Panc1 (cell line): ENCODE data around the gene ADGRA1. TPM values are rescaled to one million over a fixed set of nuclear protein-coding genes. Genes with fewer than 3 reads are reported as not detected.

Experiments used
- ATAC-seq: fragments of 200-7000 bp; cut with Tn5 transposase; 2 replicates; pipeline ENCODE4 v1.9.1; 2020; ENCODE audit warnings: mild to moderate bottlenecking, moderate library complexity
- BruUV-seq: library from RNA; stranded (reverse); fragments of 400-500 nt; replicated peaks from 2 replicates; lab custom pipeline; 2021; lab: Mats Ljungman, UMichigan
- CTCF ChIA-PET: fragments of 300-600 bp; sonication (Branson Sonifier 250); formaldehyde crosslinking; loops from one replicate; lab custom pipeline; 2022; ENCODE audit warnings: antibody characterized with exemption; lab: Charles Lee
- POLR2A ChIA-PET: fragments of 300-600 bp; sonication (Branson Sonifier 250); formaldehyde crosslinking; loops from one replicate; lab custom pipeline; 2022; ENCODE audit warnings: antibody characterized with exemption; lab: Charles Lee
- DNase-seq: peaks from one replicate; pipeline ENCODE4 v3.0.0-alpha.2; 2010; ENCODE audit warnings: low read depth, low spot score
- H3K27ac ChIP-seq: 2 replicates; pipeline ENCODE4 v1.5.1; 2011; ENCODE audit warnings: mild to moderate bottlenecking, low read length, inconsistent platforms
- H3K27me3 ChIP-seq: fragments of 200-500 bp; sonication (Bioruptor generic); 2 replicates; pipeline ENCODE4 v1.6.0; 2014; ENCODE audit warnings: low read length, inconsistent platforms; ENCODE audit not compliant: control insufficient read depth, insufficient read depth
- H3K36me3 ChIP-seq: fragments of 200-500 bp; sonication (Bioruptor generic); 2 replicates; pipeline ENCODE4 v1.5.1; 2014; ENCODE audit warnings: inconsistent platforms, mild to moderate bottlenecking, low read length, moderate library complexity; ENCODE audit not compliant: control insufficient read depth, insufficient read depth
- H3K4me1 ChIP-seq: 2 replicates; pipeline ENCODE4 v1.5.1; 2011; ENCODE audit warnings: inconsistent platforms, mild to moderate bottlenecking, low read length, moderate library complexity; ENCODE audit not compliant: control insufficient read depth, insufficient read depth
- H3K4me3 ChIP-seq, 2 experiments: 2 replicates each; pipeline ENCODE4 v1.5.1; 2011 to 2012; ENCODE audit warnings: low read depth in 2 of 2, low read length in 2 of 2, mild to moderate bottlenecking in 2 of 2, inconsistent platforms in 1 of 2, moderate library complexity in 1 of 2
- H3K9me3 ChIP-seq: fragments of 200-500 bp; sonication (Bioruptor generic); 2 replicates; pipeline ENCODE4 v1.5.1; 2014; ENCODE audit warnings: low read depth, mild to moderate bottlenecking, inconsistent platforms, low read length, moderate library complexity; ENCODE audit not compliant: control insufficient read depth, insufficient read depth
- CTCF ChIP-seq: fragments of 450-650 bp; IDR thresholded peaks from 2 replicates; pipeline ENCODE4 v1.5.1; 2017; ENCODE audit warnings: mild to moderate bottlenecking
- POLR2AphosphoS5 ChIP-seq: IDR thresholded peaks from 2 replicates; pipeline ENCODE4 v1.6.1; 2012; ENCODE audit warnings: mild to moderate bottlenecking, low read depth, low read length, moderate library complexity
- SIN3A ChIP-seq: IDR thresholded peaks from 2 replicates; pipeline ENCODE4 v1.6.1; 2012; ENCODE audit warnings: low read depth, mild to moderate bottlenecking, low read length, moderate library complexity, borderline replicate concordance; ENCODE audit not compliant: insufficient read depth
- TCF7L2 ChIP-seq: IDR thresholded peaks from 2 replicates; pipeline ENCODE4 v1.6.1; 2011; ENCODE audit warnings: mild to moderate bottlenecking, low read depth, low read length, inconsistent platforms
- in situ Hi-C: cut with HindIII; loops from 2 replicates; pipeline ENCODE4 v1.10.0; 2016; ENCODE audit warnings: low sequenced_read_pairs, low pct_unique_long_range_greater_than_20kb
- intact Hi-C: fragments of 100-400 bp; cut with micrococcal nuclease; formaldehyde crosslinking; loops from one replicate; pipeline ENCODE4 v1.10.0; 2022; ENCODE audit not compliant: unreplicated experiment
- total RNA-seq: library from RNA; stranded (reverse); gene quantifications from one replicate; pipeline ENCODE4 v1.2.1, GENCODE V29; 2021; ENCODE audit not compliant: unreplicated experiment
- TF ChIP-seq, protein P1 (sequence below), 2 experiments: IDR thresholded peaks; 2 replicates each; pipeline ENCODE4 v1.6.1; 2011 to 2012; ENCODE audit warnings: low read depth in 2 of 2, control low read depth in 1 of 2, low read length in 1 of 2, mild to moderate bottlenecking in 1 of 2, moderate library complexity in 1 of 2; ENCODE audit not compliant: insufficient read depth in 1 of 2

Gene ADGRA1
- total RNA-seq, 1 experiment from 2014 or later, result 0.05 TPM

- no peaks in the 10 kb centered on the region for H3K9me3 ChIP-seq
- ATAC-seq (no peak), DNase-seq (no peak)
- in situ Hi-C loops (no loop called here), intact Hi-C loops (no loop called here)
- no peak for TF ChIP-seq POLR2AphosphoS5
- no peak for TF ChIP-seq TCF7L2
- TF ChIP-seq SIN3A, result no peak
- TF ChIP-seq, protein P1, sequence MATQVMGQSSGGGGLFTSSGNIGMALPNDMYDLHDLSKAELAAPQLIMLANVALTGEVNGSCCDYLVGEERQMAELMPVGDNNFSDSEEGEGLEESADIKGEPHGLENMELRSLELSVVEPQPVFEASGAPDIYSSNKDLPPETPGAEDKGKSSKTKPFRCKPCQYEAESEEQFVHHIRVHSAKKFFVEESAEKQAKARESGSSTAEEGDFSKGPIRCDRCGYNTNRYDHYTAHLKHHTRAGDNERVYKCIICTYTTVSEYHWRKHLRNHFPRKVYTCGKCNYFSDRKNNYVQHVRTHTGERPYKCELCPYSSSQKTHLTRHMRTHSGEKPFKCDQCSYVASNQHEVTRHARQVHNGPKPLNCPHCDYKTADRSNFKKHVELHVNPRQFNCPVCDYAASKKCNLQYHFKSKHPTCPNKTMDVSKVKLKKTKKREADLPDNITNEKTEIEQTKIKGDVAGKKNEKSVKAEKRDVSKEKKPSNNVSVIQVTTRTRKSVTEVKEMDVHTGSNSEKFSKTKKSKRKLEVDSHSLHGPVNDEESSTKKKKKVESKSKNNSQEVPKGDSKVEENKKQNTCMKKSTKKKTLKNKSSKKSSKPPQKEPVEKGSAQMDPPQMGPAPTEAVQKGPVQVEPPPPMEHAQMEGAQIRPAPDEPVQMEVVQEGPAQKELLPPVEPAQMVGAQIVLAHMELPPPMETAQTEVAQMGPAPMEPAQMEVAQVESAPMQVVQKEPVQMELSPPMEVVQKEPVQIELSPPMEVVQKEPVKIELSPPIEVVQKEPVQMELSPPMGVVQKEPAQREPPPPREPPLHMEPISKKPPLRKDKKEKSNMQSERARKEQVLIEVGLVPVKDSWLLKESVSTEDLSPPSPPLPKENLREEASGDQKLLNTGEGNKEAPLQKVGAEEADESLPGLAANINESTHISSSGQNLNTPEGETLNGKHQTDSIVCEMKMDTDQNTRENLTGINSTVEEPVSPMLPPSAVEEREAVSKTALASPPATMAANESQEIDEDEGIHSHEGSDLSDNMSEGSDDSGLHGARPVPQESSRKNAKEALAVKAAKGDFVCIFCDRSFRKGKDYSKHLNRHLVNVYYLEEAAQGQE (IDR thresholded peaks at IDR 0.05; ENCODE audit: insufficient read depth in 1 of 2, low read depth in 2 of 2, low read length in 1 of 2), result 0 out of 4 replicates have a peak, but pooled peaks of 1 of the 2 experiments have one; percentile 34
- no peak for TF ChIP-seq CTCF
- ChIA-PET CTCF (no interaction called here), POLR2A (no interaction called here)
- peaks cover 2% of the 10 kb centered on the region; the same call in 1 of the 2 replicates for H3K27me3 ChIP-seq
- no peaks in the 10 kb centered on the region for H3K4me1 ChIP-seq
- no peak overlapping the region for H3K27ac ChIP-seq
- H3K4me3 ChIP-seq, result no peak overlapping the region
- H3K36me3 ChIP-seq, result no peaks in the 10 kb centered on the region
- BruUV-seq, result no TSS peak
Measured at GRCh38 chr10:133043541-133044225, 44.0 kb upstream of the ADGRA1 start.

DNA sequence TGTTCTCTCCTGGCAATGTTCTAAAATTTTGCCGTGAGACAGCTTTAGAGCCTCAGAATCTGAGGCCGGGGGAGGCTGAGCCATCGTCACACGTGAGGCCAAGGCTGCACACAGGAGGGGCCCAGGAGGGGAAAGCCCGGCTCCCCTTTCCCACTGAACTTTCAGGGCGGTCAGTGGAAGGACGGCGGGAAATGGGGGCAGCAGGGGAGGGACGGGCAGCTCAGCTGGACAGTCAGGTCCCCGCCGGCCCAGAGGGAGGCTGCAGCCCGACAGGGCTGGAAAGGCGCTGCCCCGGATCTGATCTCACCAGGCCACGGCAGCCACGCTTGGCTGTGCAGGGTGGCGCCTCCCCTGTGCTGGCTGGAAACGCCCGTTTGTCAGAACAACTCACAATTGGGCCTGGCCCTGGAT lies 43.3 kb upstream of the ADGRA1 start:
- Histone ChIP-seq H3K4me3 (no peak overlapping the region), H3K9me3 (no peaks in the 10 kb centered on the region), H3K27me3 (peaks cover 2% of the 10 kb centered on the region; the same call in 1 of the 2 replicates), H3K4me1 (no peaks in the 10 kb centered on the region), H3K36me3 (no peaks in the 10 kb centered on the region), H3K27ac (no peak overlapping the region)
- DNase-seq (no peak), ATAC-seq (no peak)
- TF ChIP-seq TCF7L2 (no peak), POLR2AphosphoS5 (no peak), CTCF (no peak), SIN3A (no peak)
- TF ChIP-seq, protein P1 (IDR thresholded peaks at IDR 0.05; ENCODE audit: insufficient read depth in 1 of 2, low read depth in 2 of 2, low read length in 1 of 2), result no peak
- ChIA-PET CTCF (no interaction called here), POLR2A (no interaction called here)
- intact Hi-C loops, result no loop called here
- in situ Hi-C loops, result no loop called here
- no TSS peak for BruUV-seq
